HEK293T (cell line): ENCODE data around the gene KSR2.

Experiments used
- ARNT ChIP-seq: fragments of 450-650 bp; IDR thresholded peaks from 2 replicates; pipeline ENCODE4 v1.6.1; 2017; ENCODE audit warnings: mild to moderate bottlenecking
- BHLHE40 ChIP-seq: fragments of 450-650 bp; IDR thresholded peaks from 2 replicates; pipeline ENCODE4 v1.6.1; 2016; ENCODE audit warnings: mild to moderate bottlenecking, moderate library complexity, borderline replicate concordance
- FOXA1 ChIP-seq: fragments of 450-650 bp; IDR thresholded peaks from 2 replicates; pipeline ENCODE4 v1.6.1; 2016; ENCODE audit warnings: mild to moderate bottlenecking
- FOXK2 ChIP-seq: fragments of 450-650 bp; IDR thresholded peaks from 2 replicates; pipeline ENCODE4 v1.6.1; 2016; ENCODE audit warnings: mild to moderate bottlenecking
- FOXM1 ChIP-seq: fragments of 450-650 bp; IDR thresholded peaks from 2 replicates; pipeline ENCODE4 v1.6.1; 2017; ENCODE audit warnings: mild to moderate bottlenecking, borderline replicate concordance
- LEF1 ChIP-seq: fragments of 450-650 bp; IDR thresholded peaks from 2 replicates; pipeline ENCODE4 v1.6.1; 2017; ENCODE audit warnings: mild to moderate bottlenecking, borderline replicate concordance
- TARDBP ChIP-seq: fragments of 450-650 bp; IDR thresholded peaks from 2 replicates; pipeline ENCODE4 v1.6.1; 2016
- ZNF384 ChIP-seq: fragments of 450-650 bp; IDR thresholded peaks from 2 replicates; pipeline ENCODE4 v1.6.1; 2016

- TF ChIP-seq FOXM1: no peak
- no peak for TF ChIP-seq TARDBP
- TF ChIP-seq FOXK2: no peak
- no peak for TF ChIP-seq BHLHE40
- TF ChIP-seq ARNT: no peak
- no peak for TF ChIP-seq ZNF384
- no peak for TF ChIP-seq FOXA1
- no peak for TF ChIP-seq LEF1
Measured at GRCh38 chr12:117837737-117838050, 131.1 kb downstream of the KSR2 start.
